Measurements from ENCODE around the gene COL15A1.
"Not testable (repeated sequence)": the region's sequence is repeated elsewhere in the genome, so short reads cannot be mapped to it uniquely, and the experiment has no call there.

GRCh38 chr9:99099806-99100585 is 156.3 kb downstream of the COL15A1 start:
- TF ChIP-seq POLR2AphosphoS5, EP300 (IDR thresholded peaks at IDR 0.05): not testable (repeated sequence)

Data from stomach (tissue), 4 donors.